Neural progenitor cell (in vitro differentiated cells): ENCODE results near the gene TSPAN4. TPM values are rescaled to one million over a fixed set of nuclear protein-coding genes. Genes with fewer than 3 reads are reported as not detected.

Source experiments
- DNase-seq: peaks from one replicate; pipeline ENCODE4 v3.0.0-alpha.2; 2016; ENCODE audit warnings: low spot score
- H2AFZ ChIP-seq: fragments of 200-600 bp; sonication (generic); replicated peaks from 2 replicates; pipeline ENCODE4 v1.6.1; 2016; ENCODE audit warnings: antibody characterized with exemption
- H3F3A ChIP-seq: fragments of 200-600 bp; sonication (generic); 2 replicates; pipeline ENCODE4 v1.6.1; 2016; ENCODE audit warnings: antibody characterized with exemption, low read depth
- H3K27ac ChIP-seq: fragments of 200-600 bp; sonication (generic); 2 replicates; pipeline ENCODE4 v1.5.1; 2016; ENCODE audit warnings: mild to moderate bottlenecking
- H3K27me3 ChIP-seq: fragments of 200-600 bp; sonication (generic); 2 replicates; pipeline ENCODE4 v1.6.1; 2016; ENCODE audit warnings: mild to moderate bottlenecking, moderate library complexity
- H3K36me3 ChIP-seq: fragments of 200-600 bp; sonication (generic); 2 replicates; pipeline ENCODE4 v1.5.1; 2016
- H3K4me1 ChIP-seq: fragments of 200-600 bp; sonication (generic); 2 replicates; pipeline ENCODE4 v1.6.1; 2016; ENCODE audit warnings: mixed run types
- H3K4me2 ChIP-seq: fragments of 200-600 bp; sonication (generic); 2 replicates; pipeline ENCODE4 v1.6.1; 2016
- H3K4me3 ChIP-seq: fragments of 200-600 bp; sonication (generic); 2 replicates; pipeline ENCODE4 v1.5.1; 2016
- H3K79me2 ChIP-seq: fragments of 200-600 bp; sonication (generic); 2 replicates; pipeline ENCODE4 v1.6.1; 2016; ENCODE audit warnings: low read depth
- H3K9ac ChIP-seq: fragments of 200-600 bp; sonication (generic); 2 replicates; pipeline ENCODE4 v1.6.1; 2016
- H3K9me3 ChIP-seq: fragments of 200-600 bp; sonication (generic); 2 replicates; pipeline ENCODE4 v1.5.1; 2016; ENCODE audit warnings: low read depth
- H4K20me1 ChIP-seq: fragments of 200-600 bp; sonication (generic); 2 replicates; pipeline ENCODE4 v1.6.1; 2016; ENCODE audit warnings: low read depth
- H3K27ac Mint-ChIP-seq: 3 replicates; pipeline ENCODE4 v1.8.0; 2021; ENCODE audit warnings: mixed read lengths
- H3K27me3 Mint-ChIP-seq: 2 replicates; pipeline ENCODE4 v1.8.0; 2022; ENCODE audit warnings: low read depth, mild to moderate bottlenecking, inconsistent platforms, moderate library complexity, mixed read lengths; ENCODE audit not compliant: insufficient read depth
- H3K36me3 Mint-ChIP-seq: 3 replicates; pipeline ENCODE4 v1.8.0; 2021; ENCODE audit warnings: mixed read lengths
- H3K4me1 Mint-ChIP-seq: 3 replicates; pipeline ENCODE4 v1.8.0; 2021; ENCODE audit warnings: mixed read lengths
- H3K4me3 Mint-ChIP-seq: 3 replicates; pipeline ENCODE4 v1.8.0; 2021; ENCODE audit warnings: mild to moderate bottlenecking, moderate library complexity, mixed read lengths
- H3K9me3 Mint-ChIP-seq: 3 replicates; pipeline ENCODE4 v1.8.0; 2020; ENCODE audit warnings: mixed read lengths
- CTCF ChIP-seq: fragments of 200-600 bp; sonication (generic); IDR thresholded peaks from 2 replicates; pipeline ENCODE4 v1.5.1; 2017; ENCODE audit warnings: antibody characterized with exemption, mild to moderate bottlenecking
- EZH2 ChIP-seq: fragments of 200-600 bp; sonication (generic); IDR thresholded peaks from 2 replicates; pipeline ENCODE4 v1.6.1; 2017; ENCODE audit warnings: antibody characterized with exemption, mild to moderate bottlenecking, moderate library complexity
- EZH2phosphoT487 ChIP-seq: fragments of 200-600 bp; sonication (generic); IDR thresholded peaks from 2 replicates; pipeline ENCODE4 v1.6.1; 2017; ENCODE audit warnings: antibody characterized with exemption
- total RNA-seq: library from RNA; depleted of rRNA; stranded (reverse); fragments of >200 nt; gene quantifications from 2 replicates; pipeline ENCODE4 v1.2.3, GENCODE V29; 2015; ENCODE audit warnings: low replicate concordance

TSPAN4 gene
- total RNA-seq, 1 donor from 2014 or later: 19.6 TPM

DNA sequence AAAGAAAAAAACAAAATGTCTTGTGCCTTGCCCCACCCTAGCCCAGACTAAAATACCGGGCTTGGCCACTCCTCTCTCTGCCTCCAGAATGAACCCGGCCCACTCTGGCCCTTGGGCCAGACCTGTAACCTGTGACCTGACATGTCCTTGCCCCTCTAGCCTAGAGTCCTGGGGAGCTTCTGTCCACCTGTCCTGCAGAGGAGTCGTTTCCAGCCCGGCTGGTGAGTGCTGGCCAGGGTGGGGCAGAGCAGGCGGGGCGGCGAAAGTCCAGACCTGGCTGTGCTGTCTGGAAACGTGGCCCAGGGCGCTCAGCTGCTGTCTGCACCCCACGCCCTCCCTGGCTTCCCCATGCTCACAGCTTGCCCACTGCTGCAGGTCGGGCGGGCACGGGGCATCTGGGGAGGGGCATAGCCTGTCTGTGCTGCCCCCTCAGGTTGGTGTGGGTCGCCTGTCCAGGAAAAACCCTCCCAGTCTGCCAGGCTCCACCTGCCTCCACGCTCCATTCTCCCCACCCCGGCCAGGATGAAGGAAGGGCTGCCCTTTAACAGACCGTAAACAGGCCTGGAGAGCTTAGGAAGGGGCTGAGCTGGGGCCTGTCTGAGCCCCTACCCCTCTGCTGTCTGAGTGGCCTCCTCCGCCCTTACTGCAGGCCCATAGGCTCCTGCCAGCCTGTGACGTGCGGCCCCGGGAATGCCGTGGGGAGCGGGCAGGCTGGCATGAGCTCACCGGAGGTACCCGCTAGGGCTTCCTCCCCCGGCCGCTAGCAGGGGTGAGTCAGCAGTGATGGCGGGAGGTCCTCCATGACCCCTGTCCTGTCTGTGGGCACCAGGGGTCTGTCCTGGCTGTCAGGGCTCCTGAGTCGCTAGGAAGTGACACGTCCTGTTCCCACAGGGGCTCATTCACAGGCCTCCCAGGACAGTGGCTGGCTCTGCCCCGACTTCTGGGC lies 8.0 kb upstream of the TSPAN4 start:
- Histone ChIP-seq H4K20me1 (peaks cover 64% of the 10 kb centered on the region), H3K4me3 (no peak overlapping the region), H2AFZ (no peak overlapping the region), H3K4me1 (peaks cover 26% of the 10 kb centered on the region), H3K36me3 (no peaks in the 10 kb centered on the region), H3K27ac (no peak overlapping the region), H3K79me2 (no peaks in the 10 kb centered on the region), H3K4me2 (no peak overlapping the region), H3F3A (peaks cover 38% of the 10 kb centered on the region), H3K9me3 (no peaks in the 10 kb centered on the region), H3K9ac (no peak overlapping the region), H3K27me3 (peaks cover 29% of the 10 kb centered on the region)
- H3K4me1 Mint-ChIP-seq: peaks cover 18% of the 10 kb centered on the region
- H3K9me3 Mint-ChIP-seq: no peaks in the 10 kb centered on the region
- H3K27ac Mint-ChIP-seq: peak overlapping the region; percentile 63
- DNase-seq: no peak
- H3K4me3 Mint-ChIP-seq: peak overlapping the region; percentile 85
- peaks cover 21% of the 10 kb centered on the region for H3K27me3 Mint-ChIP-seq
- peaks cover 3% of the 10 kb centered on the region for H3K36me3 Mint-ChIP-seq
- TF ChIP-seq EZH2phosphoT487 (no peak), EZH2 (no peak), CTCF (no peak)

- Mint-ChIP-seq H3K27me3 (peaks cover 15% of the 10 kb centered on the region), H3K9me3 (no peaks in the 10 kb centered on the region), H3K36me3 (peaks cover 3% of the 10 kb centered on the region), H3K4me1 (peaks cover 26% of the 10 kb centered on the region), H3K4me3 (no peak overlapping the region), H3K27ac (no peak overlapping the region)
- H4K20me1 ChIP-seq: peaks cover 68% of the 10 kb centered on the region
- TF ChIP-seq EZH2: no peak
- no peak for TF ChIP-seq CTCF
- no peak overlapping the region for H3K4me2 ChIP-seq
- DNase-seq: no peak
- no peak overlapping the region for H2AFZ ChIP-seq
- peaks cover 14% of the 10 kb centered on the region for H3K4me1 ChIP-seq
- H3K27me3 ChIP-seq: peaks cover 12% of the 10 kb centered on the region
- no peak overlapping the region for H3K27ac ChIP-seq
- H3F3A ChIP-seq: peaks cover 31% of the 10 kb centered on the region
- H3K9me3 ChIP-seq: no peaks in the 10 kb centered on the region
- H3K9ac ChIP-seq: no peak overlapping the region
- H3K79me2 ChIP-seq: peaks cover 13% of the 10 kb centered on the region
- H3K4me3 ChIP-seq: no peak overlapping the region
- no peaks in the 10 kb centered on the region for H3K36me3 ChIP-seq
These were observed 6.4 kb upstream of the TSPAN4 start for GRCh38 chr11:836274-836673.

DNA sequence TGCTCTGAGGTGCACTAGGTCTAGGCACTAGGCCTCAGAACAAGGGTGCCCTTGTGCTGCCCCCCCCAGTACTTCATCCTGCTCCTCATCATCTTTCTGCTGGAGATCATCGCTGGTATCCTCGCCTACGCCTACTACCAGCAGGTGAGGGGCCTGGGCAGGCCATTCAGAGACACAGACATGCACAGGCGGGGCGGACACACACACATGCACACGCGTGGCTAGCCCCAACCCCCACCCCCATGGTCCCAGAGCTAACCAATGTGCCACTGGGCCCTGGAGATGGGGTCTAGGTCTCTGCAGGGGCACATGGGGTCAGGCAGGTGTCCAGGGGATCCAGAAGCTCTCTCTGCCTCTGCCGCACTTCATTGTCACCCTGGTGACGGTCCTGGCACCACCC lies 6.0 kb upstream of the TSPAN4 start:
- peaks cover 11% of the 10 kb centered on the region for H3K27me3 Mint-ChIP-seq
- H3K9me3 Mint-ChIP-seq: no peaks in the 10 kb centered on the region
- TF ChIP-seq EZH2 (no peak), CTCF (no peak), EZH2phosphoT487 (no peak)
- no peak overlapping the region for H3K4me2 ChIP-seq
- peaks cover 17% of the 10 kb centered on the region for H3K79me2 ChIP-seq
- H3K27me3 ChIP-seq: peaks cover 8% of the 10 kb centered on the region
- H2AFZ ChIP-seq: no peak overlapping the region
- no peak overlapping the region for H3K9ac ChIP-seq
- H3K27ac Mint-ChIP-seq: no peak overlapping the region
- peaks cover 3% of the 10 kb centered on the region for H3K36me3 Mint-ChIP-seq
- H3K4me1 Mint-ChIP-seq: peaks cover 26% of the 10 kb centered on the region
- no peaks in the 10 kb centered on the region for H3K9me3 ChIP-seq
- no peak overlapping the region for H3K27ac ChIP-seq
- H4K20me1 ChIP-seq: peaks cover 68% of the 10 kb centered on the region
- no peak overlapping the region for H3K4me3 Mint-ChIP-seq
- no peak for DNase-seq
- H3F3A ChIP-seq: peaks cover 29% of the 10 kb centered on the region
- H3K36me3 ChIP-seq: no peaks in the 10 kb centered on the region
- H3K4me3 ChIP-seq: no peak overlapping the region
- H3K4me1 ChIP-seq: peaks cover 14% of the 10 kb centered on the region
